Caco-2 (cell line): Measurements from ENCODE around the gene ZBTB43. TPM values are rescaled to one million over a fixed set of nuclear protein-coding genes. Genes with fewer than 3 reads are reported as not detected.

Experiments
- BruUV-seq: library from RNA; stranded (reverse); fragments of 400-500 nt; replicated peaks from 2 replicates; lab custom pipeline; 2021; lab: Mats Ljungman, UMichigan
- CTCF ChIA-PET: fragments of 300-600 bp; sonication (Branson Sonifier 250); formaldehyde crosslinking; loops from one replicate; lab custom pipeline; 2022; ENCODE audit warnings: antibody characterized with exemption; lab: Charles Lee
- POLR2A ChIA-PET: fragments of 300-600 bp; sonication (Branson Sonifier 250); formaldehyde crosslinking; loops from one replicate; lab custom pipeline; 2022; ENCODE audit warnings: antibody characterized with exemption; lab: Charles Lee
- DNase-seq, 2 experiments: peaks; one replicate each; pipeline versions ENCODE4 v3.0.0 to v3.0.0-alpha.2; 2020 to 2022
- H3K27me3 ChIP-seq: replicated peaks from 2 replicates; pipeline ENCODE4 v1.6.0; 2011; ENCODE audit warnings: low read length; ENCODE audit not compliant: control insufficient read depth, insufficient read depth
- H3K36me3 ChIP-seq: 2 replicates; pipeline ENCODE4 v1.5.1; 2011; ENCODE audit warnings: low read length; ENCODE audit not compliant: control insufficient read depth, insufficient read depth
- H3K4me1 ChIP-seq: fragments of 250-450 bp; sonication (Bioruptor Pico); 2 replicates; pipeline ENCODE4 v1.5.1; 2020; ENCODE audit warnings: mild to moderate bottlenecking
- H3K4me3 ChIP-seq: 2 replicates; pipeline ENCODE4 v1.5.1; 2011; ENCODE audit warnings: low read depth, mild to moderate bottlenecking, control low read depth, low read length
- H3K9me3 ChIP-seq: fragments of 250-450 bp; sonication (Bioruptor Pico); 2 replicates; pipeline ENCODE4 v1.5.1; 2020; ENCODE audit warnings: mild to moderate bottlenecking, moderate library complexity
- H3K27ac Mint-ChIP-seq: one replicate; pipeline ENCODE4 v1.8.0; 2022; ENCODE audit warnings: mixed read lengths; ENCODE audit not compliant: unreplicated experiment
- H3K27me3 Mint-ChIP-seq: one replicate; pipeline ENCODE4 v1.8.0; 2022; ENCODE audit warnings: mixed read lengths; ENCODE audit not compliant: insufficient read depth, unreplicated experiment
- H3K36me3 Mint-ChIP-seq: one replicate; pipeline ENCODE4 v1.8.0; 2022; ENCODE audit warnings: mild to moderate bottlenecking, mixed read lengths; ENCODE audit not compliant: insufficient read depth, unreplicated experiment
- H3K4me1 Mint-ChIP-seq: one replicate; pipeline ENCODE4 v1.8.0; 2022; ENCODE audit warnings: low read depth, mixed read lengths; ENCODE audit not compliant: unreplicated experiment
- H3K4me3 Mint-ChIP-seq: one replicate; pipeline ENCODE4 v1.8.0; 2022; ENCODE audit warnings: mild to moderate bottlenecking, moderate library complexity, mixed read lengths; ENCODE audit not compliant: unreplicated experiment
- H3K9me3 Mint-ChIP-seq: one replicate; pipeline ENCODE4 v1.8.0; 2022; ENCODE audit warnings: mixed read lengths; ENCODE audit not compliant: unreplicated experiment
- intact Hi-C: fragments of 100-400 bp; cut with micrococcal nuclease; formaldehyde crosslinking; loops from one replicate; pipeline ENCODE4 v1.10.0; 2022; ENCODE audit not compliant: unreplicated experiment
- total RNA-seq: library from RNA; stranded (reverse); gene quantifications from 2 replicates; pipeline ENCODE4 v1.2.3, GENCODE V29; 2022
- TF ChIP-seq, protein P1 (sequence below), 2 experiments: fragments of 200-600 bp in 1 of 2; IDR thresholded peaks; 1 replicate in 1 of 2; 2 replicates in 1 of 2; pipeline versions ENCODE4 v1.5.1 to v1.8.0; 2011 to 2022; ENCODE audit warnings: antibody characterized with exemption in 1 of 2, control low read depth in 1 of 2, inconsistent platforms in 1 of 2, low read depth in 1 of 2, low read length in 1 of 2, mild to moderate bottlenecking in 1 of 2, moderate library complexity in 1 of 2; ENCODE audit not compliant: insufficient read depth in 1 of 2, severe bottlenecking in 1 of 2, unreplicated experiment in 1 of 2

The ZBTB43 gene
- total RNA-seq, 1 experiment from 2014 or later, result 18.5 TPM

DNA sequence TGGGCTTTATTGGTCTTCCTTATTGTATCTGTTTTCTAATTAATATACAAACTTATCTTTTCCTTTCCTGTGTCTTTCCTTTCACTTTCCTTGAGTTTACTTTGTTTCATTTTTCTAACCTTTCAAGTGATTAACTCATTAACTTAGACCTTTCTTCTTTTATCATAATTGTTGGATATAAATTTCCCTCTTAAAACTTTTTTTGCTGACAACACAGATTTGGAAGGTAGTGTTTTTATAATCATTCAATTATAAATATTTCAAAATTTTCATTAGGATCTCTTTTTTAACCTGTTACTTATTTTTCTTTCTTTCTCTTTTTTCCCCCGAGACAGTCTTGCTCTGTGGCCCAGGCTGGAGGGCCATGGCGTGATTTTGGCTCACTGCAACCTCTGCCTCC, 6.9 kb upstream of the ZBTB43 start:
- Histone ChIP-seq H3K4me3 (no peak overlapping the region), H3K27me3 (no peaks in the 10 kb centered on the region), H3K4me1 (no peaks in the 10 kb centered on the region), H3K36me3 (no peaks in the 10 kb centered on the region), H3K9me3 (no peaks in the 10 kb centered on the region; the same call in 1 of the 2 replicates)
- Mint-ChIP-seq H3K27ac (no peak overlapping the region), H3K4me3 (no peak overlapping the region), H3K27me3 (no peaks in the 10 kb centered on the region), H3K4me1 (no peaks in the 10 kb centered on the region), H3K36me3 (peaks cover 6% of the 10 kb centered on the region), H3K9me3 (no peaks in the 10 kb centered on the region)
- DNase-seq, result no peak
- BruUV-seq, result no TSS peak
- TF ChIP-seq, protein P1, sequence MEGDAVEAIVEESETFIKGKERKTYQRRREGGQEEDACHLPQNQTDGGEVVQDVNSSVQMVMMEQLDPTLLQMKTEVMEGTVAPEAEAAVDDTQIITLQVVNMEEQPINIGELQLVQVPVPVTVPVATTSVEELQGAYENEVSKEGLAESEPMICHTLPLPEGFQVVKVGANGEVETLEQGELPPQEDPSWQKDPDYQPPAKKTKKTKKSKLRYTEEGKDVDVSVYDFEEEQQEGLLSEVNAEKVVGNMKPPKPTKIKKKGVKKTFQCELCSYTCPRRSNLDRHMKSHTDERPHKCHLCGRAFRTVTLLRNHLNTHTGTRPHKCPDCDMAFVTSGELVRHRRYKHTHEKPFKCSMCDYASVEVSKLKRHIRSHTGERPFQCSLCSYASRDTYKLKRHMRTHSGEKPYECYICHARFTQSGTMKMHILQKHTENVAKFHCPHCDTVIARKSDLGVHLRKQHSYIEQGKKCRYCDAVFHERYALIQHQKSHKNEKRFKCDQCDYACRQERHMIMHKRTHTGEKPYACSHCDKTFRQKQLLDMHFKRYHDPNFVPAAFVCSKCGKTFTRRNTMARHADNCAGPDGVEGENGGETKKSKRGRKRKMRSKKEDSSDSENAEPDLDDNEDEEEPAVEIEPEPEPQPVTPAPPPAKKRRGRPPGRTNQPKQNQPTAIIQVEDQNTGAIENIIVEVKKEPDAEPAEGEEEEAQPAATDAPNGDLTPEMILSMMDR (IDR thresholded peaks at IDR 0.05; ENCODE audit: insufficient read depth in 1 of 2, low read depth in 1 of 2, low read length in 1 of 2, severe bottlenecking in 1 of 2, unreplicated experiment in 1 of 2), result no peak
- CTCF ChIA-PET, result interaction anchor here (1.1 kb wide), 1 partner anchor 16 kb away, joined by 4 read pairs; no protein-coding TSS in a partner anchor
- POLR2A ChIA-PET, result no interaction called here
- intact Hi-C loops, result no loop called here

DNA sequence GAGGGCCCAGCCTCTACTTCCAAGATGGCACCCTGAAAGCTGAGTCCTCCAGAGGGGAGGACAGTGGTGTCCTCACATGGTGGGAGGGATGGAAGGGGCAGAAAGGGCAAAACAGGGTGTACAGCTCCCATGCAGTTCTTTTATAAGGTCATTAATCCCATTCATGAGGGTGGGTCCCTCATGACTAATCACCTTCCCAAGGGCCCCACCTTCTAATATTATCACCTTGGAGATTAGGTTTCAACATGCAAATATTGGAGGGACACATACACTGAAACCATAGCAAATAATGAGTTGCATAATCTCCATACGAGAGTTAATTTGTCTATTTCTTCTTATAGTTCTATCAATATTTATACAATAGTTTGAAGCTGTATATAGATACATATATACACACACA, 5.8 kb upstream of the ZBTB43 start:
- H3K27me3 Mint-ChIP-seq, result no peaks in the 10 kb centered on the region

DNA sequence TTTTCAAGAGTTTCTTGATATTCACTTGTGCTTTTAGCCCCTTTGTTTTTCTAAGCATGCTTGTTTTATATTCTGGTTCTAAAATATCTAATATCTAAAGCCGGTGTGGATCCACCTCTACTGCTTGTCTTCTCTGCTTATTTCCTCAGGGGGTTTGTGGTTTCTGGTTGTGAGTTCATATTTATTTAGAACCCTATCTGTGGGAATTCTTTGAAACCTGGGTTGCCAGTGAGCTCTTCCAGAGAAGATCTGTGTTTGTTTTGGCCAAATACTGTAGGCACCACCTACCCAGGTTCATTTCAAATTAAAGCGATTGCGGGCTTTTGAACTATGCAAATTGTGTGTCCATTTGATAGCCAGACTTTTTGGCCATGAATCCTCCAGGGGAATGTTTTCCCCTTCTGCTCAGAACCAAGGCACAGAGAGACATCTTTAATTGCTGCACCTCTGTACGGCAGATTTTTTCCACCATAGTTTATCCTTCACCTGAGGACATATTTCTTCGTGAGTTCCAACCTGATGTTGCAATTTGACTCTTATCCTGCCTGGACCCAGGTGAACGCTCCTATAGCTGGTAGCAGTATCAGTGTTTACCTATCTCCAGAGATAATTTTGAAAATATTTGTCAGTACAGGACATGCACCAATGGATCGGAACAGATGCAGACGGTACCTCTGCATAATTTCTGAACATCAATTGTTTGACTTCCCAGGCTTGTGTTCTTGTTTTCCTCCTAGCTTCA, 2.4 kb upstream of the ZBTB43 start:
- POLR2A ChIA-PET, result no interaction called here
- CTCF ChIA-PET, result no interaction called here
- intact Hi-C loops, result no loop called here
- Mint-ChIP-seq H3K36me3 (peaks cover 19% of the 10 kb centered on the region), H3K27me3 (no peaks in the 10 kb centered on the region), H3K4me1 (peaks cover 25% of the 10 kb centered on the region), H3K27ac (no peak overlapping the region), H3K9me3 (no peaks in the 10 kb centered on the region), H3K4me3 (no peak overlapping the region)
- no peaks in the 10 kb centered on the region for H3K27me3 ChIP-seq
- TF ChIP-seq, protein P1 (IDR thresholded peaks at IDR 0.05; ENCODE audit: insufficient read depth in 1 of 2, low read depth in 1 of 2, low read length in 1 of 2, severe bottlenecking in 1 of 2, unreplicated experiment in 1 of 2), result no peak
- no peak overlapping the region for H3K4me3 ChIP-seq
- H3K4me1 ChIP-seq, result peaks cover 5% of the 10 kb centered on the region; the same call in 1 of the 2 replicates
- DNase-seq, result no peak
- H3K36me3 ChIP-seq, result no peaks in the 10 kb centered on the region
- H3K9me3 ChIP-seq, result no peaks in the 10 kb centered on the region; the same call in 1 of the 2 replicates
- no TSS peak for BruUV-seq

More for the DNA sequence above, 5.8 kb upstream of the ZBTB43 start:
- no TSS peak for BruUV-seq
- H3K4me1 ChIP-seq, result no peaks in the 10 kb centered on the region
- POLR2A ChIA-PET, result no interaction called here
- intact Hi-C loops, result no loop called here
- TF ChIP-seq, protein P1 (IDR thresholded peaks at IDR 0.05; ENCODE audit: insufficient read depth in 1 of 2, low read depth in 1 of 2, low read length in 1 of 2, severe bottlenecking in 1 of 2, unreplicated experiment in 1 of 2), result no peak
- no peaks in the 10 kb centered on the region; the same call in 1 of the 2 replicates for H3K9me3 ChIP-seq
- CTCF ChIA-PET, result no interaction called here
- H3K36me3 Mint-ChIP-seq, result peaks cover 6% of the 10 kb centered on the region
- no peaks in the 10 kb centered on the region for H3K27me3 ChIP-seq
- H3K27ac Mint-ChIP-seq, result no peak overlapping the region
- DNase-seq, result no peak
- H3K9me3 Mint-ChIP-seq, result no peaks in the 10 kb centered on the region
- no peak overlapping the region for H3K4me3 Mint-ChIP-seq
- no peaks in the 10 kb centered on the region for H3K36me3 ChIP-seq
- H3K4me3 ChIP-seq, result no peak overlapping the region
- peaks cover 4% of the 10 kb centered on the region for H3K4me1 Mint-ChIP-seq
